Smooth muscle cell of trachea (primary cell): ENCODE measurements around the gene XPNPEP2. TPM values are rescaled to one million over a fixed set of nuclear protein-coding genes. Genes with fewer than 3 reads are reported as not detected.

Source experiments
- total RNA-seq: library from RNA; depleted of rRNA; stranded (reverse); fragments of >200 nt; gene quantifications from 2 replicates; pipeline ENCODE4 v1.2.1, GENCODE V29; 2014

Gene XPNPEP2
- 0.73 and 5.0 TPM in 2 replicates for total RNA-seq

GRCh38 chrX:129738466-129739308 lies at the start of gene XPNPEP2:
XPNPEP2 (plus strand) TSS chrX:129738979; CDS start chrX:129739214, 235 bp downstream.

GRCh38 chrX:129779747-129780146 lies 41.0 kb downstream of the XPNPEP2 start, which contains the start of gene SASH3:
SASH3 (plus strand) TSS chrX:129779949; CDS start chrX:129780098, 149 bp downstream.

Other genes starting within 250 kb of the XPNPEP2 start
- gene SMARCA1, start 215.5 kb upstream of the XPNPEP2 start, total RNA-seq, result 51.9 and 78.2 TPM in 2 replicates
- 17.9 and 19.8 TPM in 2 replicates for gene OCRL, start 198.7 kb upstream of the XPNPEP2 start, total RNA-seq
- gene APLN, start 84.0 kb upstream of the XPNPEP2 start, total RNA-seq, result 0.87 and 8.4 TPM in 2 replicates
- gene SASH3, start 41.0 kb downstream of the XPNPEP2 start, total RNA-seq, result not detected in 2 replicates
- gene ZDHHC9, start 104.9 kb downstream of the XPNPEP2 start, total RNA-seq, result 22.1 and 28.8 TPM in 2 replicates
- 17.0 and 17.5 TPM in 2 replicates for gene UTP14A, start 167.2 kb downstream of the XPNPEP2 start, total RNA-seq
- 2.5 and 4.2 TPM in 2 replicates for gene BCORL1, start 243.7 kb downstream of the XPNPEP2 start, total RNA-seq